ENCODE results near the gene POU2F3.

DNA sequence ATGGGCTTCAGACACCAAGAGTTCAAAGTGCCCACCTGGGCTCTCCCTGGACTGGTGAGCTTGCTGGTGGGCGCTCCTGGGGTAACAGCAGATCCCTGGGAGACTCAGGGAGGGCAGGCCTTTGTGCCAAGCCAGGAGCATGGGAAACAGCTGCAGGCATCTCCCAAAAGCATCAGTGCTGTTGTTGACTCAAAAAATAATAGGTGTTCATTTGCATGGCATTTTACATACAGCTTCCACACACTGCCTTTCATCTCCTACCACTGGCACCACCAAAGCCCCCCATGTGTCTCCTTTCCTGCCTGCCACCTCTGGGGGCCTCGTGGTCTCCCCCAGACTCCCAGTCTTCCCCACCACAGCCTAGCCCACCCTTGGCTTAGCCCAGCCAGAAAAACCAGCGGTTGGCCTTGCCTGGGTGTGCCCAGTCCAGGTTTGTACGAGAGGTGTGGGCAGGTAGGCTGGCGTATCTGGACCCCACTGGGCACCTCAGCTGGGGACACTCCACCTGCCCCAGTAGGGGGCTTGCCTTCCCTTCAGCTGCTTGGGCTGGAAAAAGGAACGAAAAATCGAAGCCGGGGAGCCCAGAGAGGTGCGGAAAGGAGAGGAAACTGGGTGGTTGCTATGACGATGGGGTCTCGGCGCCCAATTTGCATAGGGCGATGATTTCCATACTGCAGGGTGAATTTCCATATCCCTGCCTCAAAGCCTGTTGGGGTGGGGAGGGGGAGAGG, 15.0 kb downstream of the POU2F3 start:
- TF ChIP-seq, protein P1, sequence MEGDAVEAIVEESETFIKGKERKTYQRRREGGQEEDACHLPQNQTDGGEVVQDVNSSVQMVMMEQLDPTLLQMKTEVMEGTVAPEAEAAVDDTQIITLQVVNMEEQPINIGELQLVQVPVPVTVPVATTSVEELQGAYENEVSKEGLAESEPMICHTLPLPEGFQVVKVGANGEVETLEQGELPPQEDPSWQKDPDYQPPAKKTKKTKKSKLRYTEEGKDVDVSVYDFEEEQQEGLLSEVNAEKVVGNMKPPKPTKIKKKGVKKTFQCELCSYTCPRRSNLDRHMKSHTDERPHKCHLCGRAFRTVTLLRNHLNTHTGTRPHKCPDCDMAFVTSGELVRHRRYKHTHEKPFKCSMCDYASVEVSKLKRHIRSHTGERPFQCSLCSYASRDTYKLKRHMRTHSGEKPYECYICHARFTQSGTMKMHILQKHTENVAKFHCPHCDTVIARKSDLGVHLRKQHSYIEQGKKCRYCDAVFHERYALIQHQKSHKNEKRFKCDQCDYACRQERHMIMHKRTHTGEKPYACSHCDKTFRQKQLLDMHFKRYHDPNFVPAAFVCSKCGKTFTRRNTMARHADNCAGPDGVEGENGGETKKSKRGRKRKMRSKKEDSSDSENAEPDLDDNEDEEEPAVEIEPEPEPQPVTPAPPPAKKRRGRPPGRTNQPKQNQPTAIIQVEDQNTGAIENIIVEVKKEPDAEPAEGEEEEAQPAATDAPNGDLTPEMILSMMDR (IDR thresholded peaks at IDR 0.05) = no peak
- TF ChIP-seq POLR2A (IDR thresholded peaks at IDR 0.05) = no peak
- TF ChIP-seq POLR2AphosphoS5 (IDR thresholded peaks at IDR 0.05) = no peak
- TF ChIP-seq EP300 (IDR thresholded peaks at IDR 0.05) = no peak
